NCI-H128 (cell line): ENCODE results near the gene PASK.
"Not testable (repeated sequence)": the region's sequence is repeated elsewhere in the genome, so short reads cannot be mapped to it uniquely, and the experiment has no call there.

Source experiments
- DNase-seq: peaks from one replicate; lab custom pipeline; 2025; ENCODE audit not compliant: unreplicated experiment; lab: John Stamatoyannopoulos, UW

The PASK gene

DNA sequence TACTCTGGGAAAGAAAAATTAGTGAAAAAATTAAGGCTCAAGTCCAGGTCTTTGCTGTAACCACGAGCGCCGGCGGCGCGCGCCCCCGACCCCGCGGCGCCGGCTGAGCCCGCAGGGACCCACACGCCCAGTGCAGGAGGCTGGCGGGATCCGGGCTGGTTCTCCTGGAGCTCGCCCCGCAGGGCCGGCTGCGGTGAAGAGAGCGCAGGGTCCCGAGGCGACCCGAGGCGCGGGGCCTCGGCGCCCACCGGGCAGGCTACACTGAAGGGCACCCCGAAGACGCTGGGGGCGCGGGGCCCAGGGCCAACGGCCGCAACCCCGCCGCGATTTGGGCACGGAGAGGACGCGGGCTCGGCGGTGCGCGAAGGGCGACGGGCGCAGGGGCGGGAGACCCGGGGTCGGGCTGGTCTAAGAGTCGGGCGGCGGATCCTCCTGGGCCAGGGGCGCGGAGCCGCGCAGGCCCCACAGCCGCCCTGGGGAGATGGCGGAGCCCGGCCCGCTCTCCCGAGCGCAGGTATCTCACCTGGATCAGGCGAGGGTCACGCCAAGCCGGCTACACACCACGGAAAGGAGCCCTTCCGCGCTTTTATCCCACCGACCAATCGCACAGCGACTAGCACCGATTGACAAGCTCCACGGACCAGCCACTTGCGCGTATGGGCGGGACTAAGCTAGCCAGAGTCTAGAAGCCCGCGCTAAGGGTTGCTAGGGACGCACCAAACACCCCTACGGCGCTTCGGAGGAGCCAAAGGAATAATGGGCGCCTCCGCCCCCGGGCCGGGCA is at the start of gene PASK:
PASK (minus strand) TSS at position 582 of the 784 bp plus-strand sequence. CDS start 6,440 bp downstream, outside the sequence.
- peak; percentile 86 for DNase-seq

DNA sequence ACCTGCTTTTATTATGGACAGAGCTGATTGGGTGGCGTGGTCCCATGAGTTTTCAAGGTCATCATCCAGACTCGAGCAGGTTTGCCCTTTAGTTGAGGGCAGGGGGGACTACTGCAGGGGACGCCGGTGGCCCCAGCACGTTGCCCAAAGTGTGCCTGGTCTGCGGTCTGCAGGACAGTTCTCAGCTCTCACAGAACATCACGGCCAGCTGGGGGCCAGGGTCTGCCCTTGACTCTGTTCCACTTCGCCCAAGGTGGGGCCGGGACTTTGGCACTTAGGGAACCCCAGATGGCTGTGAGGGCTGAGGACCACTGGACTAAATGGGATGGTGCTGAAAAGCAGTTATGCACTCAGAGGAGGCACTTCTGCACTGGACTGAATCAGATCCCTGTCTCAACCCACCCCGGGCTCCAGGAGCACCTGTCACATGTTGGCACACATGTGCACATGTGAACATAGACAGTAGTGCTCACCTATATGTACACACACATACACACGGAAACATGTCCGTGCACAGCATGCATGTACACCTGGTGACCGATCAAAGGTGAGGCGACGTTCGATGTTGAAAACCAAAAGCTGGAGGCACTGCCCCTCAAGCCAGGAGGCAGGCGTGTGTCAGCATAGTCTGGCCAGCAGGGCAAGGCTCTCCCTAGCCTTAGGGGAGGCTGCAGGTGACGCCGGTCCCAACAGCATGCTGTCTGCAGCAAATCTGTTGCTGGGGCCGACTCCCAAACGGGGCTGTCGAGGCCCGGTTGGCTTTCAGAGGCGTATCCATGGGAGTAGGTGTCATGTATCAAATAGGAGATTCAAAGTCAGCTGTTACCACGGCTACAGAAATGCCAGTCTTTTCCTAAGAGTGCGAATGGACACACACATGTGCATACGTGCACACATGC is 49.4 kb upstream of the PASK start:
- no peak for DNase-seq

DNA sequence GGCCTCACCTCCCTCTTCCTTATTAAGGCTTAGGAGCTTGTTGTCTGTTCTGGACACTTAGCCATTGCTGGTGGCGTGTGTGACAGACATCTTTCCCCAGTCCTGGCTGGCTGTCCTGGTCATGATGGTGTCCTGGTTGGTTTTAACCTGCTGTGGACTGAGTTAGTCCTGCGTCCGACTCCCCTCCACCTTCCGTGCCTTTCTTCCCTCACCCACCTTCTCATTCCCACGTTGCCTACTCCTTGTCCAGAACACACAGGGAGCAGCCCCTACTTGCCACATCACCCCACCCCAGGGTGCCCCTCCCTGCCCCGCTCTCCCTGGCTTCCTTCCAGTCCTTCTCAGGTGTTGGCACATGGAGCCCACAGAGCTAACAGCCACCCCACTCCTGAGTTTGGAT is 48.7 kb upstream of the PASK start:
- DNase-seq, result no peak

DNA sequence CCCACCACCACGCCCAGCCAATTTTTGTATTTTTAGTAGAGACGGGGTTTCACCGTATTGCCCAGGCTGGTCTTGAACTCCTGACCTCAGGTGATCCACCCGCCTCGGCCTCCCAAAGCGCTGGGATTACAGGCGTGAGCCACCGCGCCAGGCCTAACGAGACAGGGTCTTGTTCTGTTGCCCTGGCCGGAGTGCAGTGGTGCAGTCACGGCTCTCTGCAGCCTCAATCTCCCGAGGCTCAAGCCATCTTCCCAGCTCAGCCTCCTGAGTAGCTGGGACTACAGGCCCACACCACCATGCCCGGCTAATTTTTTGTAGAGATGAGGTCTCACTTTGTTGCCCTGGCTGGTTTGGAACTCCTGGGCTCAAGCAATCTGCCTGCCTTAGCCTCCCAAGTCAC is 48.0 kb upstream of the PASK start:
- DNase-seq, result not testable (repeated sequence)

DNA sequence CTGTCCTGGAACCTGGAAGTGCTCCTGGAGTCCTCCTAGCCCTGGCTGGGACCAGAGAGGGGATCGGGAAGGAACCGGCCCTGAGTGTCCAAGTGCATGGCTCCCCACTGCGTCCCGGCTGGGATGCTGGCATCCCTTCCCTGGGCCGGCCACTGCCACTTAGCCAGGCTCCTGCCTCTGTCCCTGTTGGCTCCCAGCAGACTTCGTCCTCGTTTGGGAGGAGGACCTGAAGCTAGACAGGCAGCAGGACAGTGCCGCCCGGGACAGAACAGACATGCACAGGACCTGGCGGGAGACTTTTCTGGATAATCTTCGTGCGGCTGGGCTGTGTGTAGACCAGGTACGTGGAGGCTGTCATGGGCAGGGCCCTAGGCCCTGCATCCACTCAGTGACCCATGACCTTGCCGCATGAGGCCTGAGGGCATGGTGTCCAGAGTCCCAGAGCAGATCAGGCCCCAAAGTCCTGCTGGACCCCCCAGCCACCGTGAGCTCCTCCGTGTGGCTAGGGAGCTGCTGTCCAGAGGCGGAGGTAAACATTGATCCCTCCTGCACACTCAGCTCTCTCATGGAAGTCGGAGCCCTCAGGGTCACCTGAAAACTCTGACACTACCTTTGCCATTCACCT is 46.3 kb upstream of the PASK start:
- DNase-seq, result no peak

DNA sequence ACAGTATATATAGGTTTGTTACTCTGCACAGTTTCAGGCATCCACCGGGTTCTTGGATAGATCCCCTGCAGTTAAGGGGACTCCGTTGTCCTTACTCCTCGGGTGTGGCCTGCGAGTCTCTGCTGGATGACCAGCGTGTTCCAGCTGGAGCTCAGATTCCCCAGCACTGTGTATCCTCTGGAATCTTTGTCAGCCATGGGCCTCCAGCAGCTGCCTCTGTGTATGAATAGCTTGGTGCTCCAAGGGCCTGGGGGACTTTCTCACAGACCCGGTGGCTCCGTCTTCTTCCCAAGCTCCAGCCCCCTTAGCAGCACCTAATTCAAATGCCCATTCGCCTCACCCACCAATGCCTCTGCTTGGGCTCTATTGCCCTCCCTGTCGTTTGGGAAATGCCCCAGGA is 45.5 kb upstream of the PASK start:
- no peak for DNase-seq

DNA sequence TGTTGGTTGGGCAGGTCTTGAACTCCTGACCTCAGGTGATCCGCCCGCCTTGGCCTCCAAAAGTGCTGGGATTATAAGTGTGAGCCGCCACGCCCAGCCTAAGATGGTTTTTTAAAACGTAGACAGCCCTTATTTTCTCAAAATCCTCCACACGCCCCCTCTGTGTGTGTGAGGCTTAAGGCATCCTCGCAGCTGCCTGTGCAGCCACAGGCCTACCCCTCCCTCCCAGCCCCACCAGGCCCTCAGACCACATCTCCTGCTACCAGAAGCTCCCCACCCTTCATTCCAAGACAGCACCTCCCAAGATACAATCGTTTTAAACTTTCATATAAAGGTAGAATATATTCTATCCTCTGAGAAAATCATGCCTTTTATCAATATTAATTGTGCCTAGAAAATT is 44.0 kb upstream of the PASK start:
- no peak for DNase-seq

DNA sequence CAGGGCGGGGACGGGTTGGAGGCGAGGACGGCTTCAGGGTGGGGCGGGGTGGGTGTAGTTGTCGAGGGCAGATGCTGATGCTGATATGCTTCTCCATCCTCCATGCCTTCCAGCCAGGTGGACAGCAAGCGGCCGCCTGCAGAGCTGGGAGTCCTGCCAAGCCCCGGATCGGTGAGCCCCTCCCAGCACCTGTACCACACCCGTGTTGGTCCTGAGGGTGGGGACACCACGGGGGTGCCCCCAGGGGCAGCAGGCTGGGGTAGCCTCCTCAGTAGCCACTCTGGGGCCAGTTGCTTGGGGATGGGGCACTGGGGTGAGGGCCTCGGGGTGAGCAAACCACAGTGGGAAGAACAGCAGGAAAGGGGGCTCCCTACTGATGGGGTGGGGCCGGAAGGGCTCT is 41.8 kb upstream of the PASK start:
- no peak for DNase-seq

DNA sequence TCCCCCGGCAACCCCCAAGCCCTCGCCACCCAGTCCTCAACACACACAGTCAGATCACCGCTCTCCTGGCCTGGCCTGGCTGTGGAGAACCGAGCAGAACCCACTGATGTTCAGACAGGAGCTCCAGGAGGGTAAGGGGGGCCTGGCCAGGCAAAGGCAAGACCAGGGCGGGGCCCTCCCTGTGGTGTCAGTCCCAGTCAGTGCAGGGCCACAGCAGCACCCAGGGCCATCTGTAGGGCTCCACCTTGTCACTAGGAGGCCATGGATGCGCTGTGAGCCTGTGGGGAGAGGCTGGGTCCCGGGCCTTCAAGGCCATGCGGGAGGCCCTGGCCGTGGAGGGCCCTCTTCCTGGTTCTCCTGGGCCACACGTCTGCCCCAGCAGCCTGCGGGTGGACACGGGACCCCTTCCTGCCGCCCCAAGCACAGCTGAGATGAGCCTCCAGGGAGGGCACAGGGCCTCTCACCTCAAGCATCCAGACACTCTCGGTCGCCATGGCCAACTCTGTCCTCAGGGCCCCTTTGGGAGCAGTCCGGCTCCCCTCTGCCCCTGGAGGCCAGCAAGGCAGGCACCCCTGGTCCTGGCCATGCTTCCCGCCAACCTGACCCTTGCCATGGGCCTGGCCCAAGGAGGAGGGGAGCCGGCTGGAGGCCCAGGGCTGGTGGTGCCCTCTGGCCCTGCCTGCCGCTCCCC is 41.2 kb upstream of the PASK start:
- DNase-seq, result no peak

DNA sequence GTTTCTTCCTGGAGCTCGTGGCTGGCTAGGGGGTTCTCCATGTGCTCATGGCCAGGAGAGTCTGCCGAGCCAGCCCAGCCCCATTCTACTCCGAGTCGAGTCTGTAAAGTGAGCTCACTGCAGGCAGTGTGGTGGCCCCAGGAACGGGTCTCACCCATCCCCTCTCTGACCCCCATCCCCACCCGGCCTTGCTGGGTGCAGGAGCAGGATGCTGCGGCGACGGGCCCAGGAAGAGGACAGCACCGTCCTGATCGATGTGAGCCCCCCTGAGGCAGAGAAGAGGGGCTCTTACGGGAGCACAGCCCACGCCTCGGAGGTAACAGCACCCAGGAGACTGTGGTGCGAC is 40.6 kb upstream of the PASK start:
- DNase-seq, result no peak

DNA sequence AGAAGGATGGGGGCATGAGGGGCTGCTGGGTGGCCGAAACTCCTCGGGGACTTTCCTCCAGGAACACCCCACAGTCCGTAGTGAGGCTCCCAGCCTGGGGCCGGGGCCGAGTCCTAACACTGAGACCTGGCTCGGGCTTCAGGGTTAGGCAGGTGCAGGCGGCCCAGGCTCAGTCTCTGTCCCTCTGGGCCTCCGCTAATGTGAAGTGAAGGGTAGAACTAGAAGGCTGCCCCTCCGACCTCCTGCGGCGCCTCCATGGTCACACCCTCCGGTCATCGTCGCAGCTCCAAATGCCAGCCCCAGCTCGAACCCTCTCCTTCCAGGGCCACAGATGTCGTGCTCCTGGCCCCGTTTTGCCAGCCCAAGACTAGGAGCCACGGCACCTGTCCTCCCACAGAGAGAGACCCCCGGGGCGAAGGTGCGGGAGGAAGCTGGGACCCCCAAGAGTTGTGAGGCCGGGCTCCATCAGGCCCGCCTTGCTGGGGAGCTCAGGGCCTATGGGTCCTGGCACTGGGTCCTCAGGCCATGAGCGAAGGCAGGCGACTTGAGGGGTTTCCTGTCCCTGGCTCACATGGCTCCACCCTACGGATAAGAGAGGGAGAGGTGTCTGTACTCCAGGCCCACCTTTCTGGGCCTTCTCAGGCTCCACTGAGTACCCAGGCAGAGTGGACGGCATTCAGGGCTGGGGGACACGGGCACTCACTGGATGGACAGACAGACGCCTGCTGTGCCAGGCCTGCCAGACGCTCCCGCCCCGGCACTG is 40.0 kb upstream of the PASK start:
- DNase-seq, result no peak

DNA sequence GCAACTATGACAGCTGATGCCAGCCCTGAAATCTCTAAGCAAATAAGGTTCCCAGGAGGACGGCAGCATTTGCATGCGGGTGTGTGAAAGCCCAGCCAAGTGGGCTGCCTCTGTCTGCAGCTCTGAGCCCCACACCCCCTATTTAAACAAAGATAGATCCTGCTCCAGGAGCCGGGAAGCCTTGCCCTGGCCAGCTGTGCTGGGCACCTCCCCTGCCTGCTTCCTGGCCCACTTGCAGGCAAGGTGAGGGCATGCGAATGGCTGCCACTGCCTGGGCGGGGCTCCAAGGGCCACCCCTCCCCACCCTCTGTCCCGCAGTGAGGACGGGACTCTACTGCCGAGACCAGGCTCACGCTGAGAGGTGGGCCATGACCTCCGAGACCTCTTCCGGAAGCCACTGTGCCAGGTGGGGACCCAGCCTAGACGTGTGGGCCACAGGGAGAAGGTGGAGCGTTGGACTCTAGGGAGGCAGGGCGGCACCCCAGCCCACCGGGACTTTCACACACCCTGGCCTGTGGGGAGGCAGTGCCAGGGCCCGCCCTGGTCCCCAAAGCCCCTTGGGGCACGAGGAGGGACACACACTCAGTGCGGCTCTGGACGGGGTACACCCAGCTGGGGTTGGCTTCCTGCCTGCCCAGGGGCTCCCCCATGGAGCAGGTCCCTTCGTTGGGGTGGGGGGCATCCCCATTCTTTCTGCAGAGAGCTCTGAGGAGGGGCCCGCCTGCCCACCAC is 39.3 kb upstream of the PASK start, which contains the start of gene ANO7:
ANO7 (plus strand) TSS at position 317 of the 732 bp plus-strand sequence. CDS start 1,387 bp downstream, outside the sequence.
- no peak for DNase-seq

DNA sequence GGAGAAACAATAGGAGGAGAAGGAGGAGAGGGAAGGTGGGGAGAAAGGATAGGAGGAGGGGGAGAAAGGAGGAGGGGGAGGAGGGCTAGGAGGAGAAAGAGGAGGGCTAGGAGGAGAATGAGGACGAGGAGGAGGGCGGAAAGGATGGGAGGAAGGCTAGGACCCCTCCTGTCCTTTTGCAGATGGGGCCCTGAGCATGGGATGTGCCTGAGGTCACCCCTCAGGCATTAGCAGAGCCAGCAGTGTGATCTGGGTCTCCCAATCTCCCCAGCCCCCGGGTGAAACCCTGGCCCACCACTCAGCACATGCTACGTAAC is 38.6 kb upstream of the PASK start:
- DNase-seq, result no peak

DNA sequence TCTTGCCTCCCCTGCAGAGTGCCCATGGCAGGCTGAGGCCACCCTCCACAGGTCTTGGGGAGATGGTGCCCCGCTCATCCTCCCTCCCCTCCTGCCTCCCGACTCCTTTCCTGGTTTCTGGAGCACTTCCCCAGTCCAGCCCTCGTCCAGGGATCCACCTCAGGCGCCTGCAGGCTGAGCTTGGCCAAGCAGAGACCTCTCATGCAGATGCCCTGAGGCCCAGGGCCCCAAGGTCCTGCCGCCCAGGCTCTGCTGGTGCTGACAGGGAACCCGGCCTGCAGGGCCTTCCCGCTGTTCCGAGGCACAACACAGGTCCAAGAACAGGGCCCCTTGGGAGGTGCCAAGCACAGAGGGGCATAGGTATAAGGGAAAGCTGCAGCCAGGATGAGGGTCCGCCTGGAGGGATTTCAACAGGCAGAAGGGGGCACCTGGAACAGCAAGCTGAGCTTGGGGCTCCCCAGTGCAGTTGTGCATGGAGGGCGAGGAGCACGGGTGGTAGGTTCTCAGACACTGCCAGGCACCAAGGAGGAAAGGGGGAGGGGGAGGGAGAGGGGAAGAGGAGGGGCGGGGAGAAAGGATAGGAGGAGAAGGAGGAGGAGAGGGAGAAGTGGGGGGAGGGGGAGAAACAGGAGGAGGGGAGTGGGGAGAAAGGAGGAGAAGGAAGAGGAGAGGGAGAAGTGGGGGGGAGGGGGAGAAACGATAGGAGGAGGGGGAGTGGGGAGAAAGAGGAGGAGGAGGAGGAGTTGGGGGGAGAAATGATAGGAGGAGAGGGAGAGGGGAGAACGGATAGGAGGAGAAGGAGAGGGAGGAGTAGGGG is 38.0 kb upstream of the PASK start:
- no peak for DNase-seq

DNA sequence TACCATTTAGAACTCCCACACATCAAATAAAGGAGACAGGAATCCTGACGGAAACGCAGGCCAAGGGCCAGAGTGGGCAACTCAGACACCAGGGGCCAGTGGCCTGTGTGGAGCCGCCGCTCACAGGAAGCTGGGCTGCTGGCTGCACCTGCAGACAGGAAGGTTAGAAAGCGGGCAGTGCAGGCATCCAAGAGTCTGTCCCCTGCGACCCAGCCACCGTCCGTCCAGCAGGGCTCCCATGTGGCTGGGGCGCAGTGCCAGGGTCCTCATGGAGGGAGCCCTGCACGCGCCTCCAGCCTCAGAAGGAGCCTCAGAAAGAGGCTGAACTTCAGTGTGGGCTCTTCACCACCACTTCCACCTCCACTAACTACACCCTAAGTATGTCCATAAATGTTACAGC is 36.7 kb upstream of the PASK start:
- no peak for DNase-seq

DNA sequence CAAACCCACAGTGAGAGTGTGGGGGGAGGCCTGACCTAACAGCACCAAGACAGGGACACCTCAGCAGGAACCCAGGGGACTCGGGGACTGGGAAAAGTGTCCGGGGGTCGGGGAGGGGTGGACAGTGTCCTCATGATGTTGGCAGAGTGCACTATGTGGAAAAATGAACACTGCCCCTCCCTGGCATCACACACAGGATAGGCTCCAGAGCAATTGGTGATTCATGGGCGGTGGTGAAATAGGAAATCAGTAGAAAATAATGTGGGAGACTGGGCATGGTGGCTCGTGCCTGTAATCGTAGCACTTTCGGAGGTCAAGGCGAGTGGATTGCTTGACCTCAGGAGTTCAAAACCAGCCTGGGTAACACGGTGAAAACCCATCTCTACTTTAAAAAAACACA is 35.6 kb upstream of the PASK start:
- no peak for DNase-seq

DNA sequence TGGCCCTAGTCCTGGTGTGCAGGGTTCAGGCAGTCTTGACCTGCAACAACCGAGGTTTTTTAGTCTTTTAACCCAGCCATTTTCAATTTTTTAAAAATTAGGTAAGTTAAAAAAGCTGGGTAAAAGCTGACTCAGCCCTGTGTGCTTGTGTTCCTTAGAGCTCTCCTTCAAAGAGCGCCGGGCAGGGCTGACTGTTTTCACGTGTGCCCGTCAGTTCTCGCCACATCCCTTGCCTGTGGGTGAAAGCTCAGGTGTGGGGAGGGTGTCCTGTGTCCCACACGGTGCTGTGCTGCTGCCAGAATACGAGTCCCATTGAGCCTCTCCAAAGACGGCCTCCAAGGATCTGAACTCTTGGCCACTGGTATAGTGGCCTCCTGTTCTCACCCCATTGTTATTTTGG is 33.9 kb upstream of the PASK start:
- DNase-seq, result no peak

DNA sequence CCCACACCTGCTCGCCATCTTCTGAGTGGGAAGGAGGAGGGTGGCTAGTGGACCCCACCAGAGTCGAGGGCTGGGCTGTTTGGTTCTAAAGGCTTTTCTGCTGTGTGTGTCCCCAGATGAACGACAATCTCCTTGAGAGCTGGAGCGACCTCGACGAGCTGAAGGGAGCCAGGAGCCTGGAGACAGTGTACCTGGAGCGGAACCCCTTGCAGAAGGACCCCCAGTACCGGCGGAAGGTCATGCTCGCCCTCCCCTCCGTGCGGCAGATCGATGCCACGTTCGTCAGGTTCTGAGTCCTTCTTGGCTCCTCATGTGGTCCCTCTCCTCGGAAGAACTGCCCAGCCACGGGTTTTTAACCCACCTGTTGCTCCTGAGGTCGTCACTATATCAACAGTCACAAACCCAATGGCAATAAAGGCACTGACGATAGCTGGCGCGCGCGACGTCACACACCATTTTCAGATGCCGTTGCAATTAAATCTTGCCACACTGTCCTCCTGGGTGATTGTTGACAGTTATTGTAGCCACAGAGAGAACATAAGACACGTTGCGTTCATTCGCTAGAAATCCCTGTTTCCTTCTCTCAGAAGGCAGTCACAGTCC is 33.4 kb upstream of the PASK start:
- no peak for DNase-seq

DNA sequence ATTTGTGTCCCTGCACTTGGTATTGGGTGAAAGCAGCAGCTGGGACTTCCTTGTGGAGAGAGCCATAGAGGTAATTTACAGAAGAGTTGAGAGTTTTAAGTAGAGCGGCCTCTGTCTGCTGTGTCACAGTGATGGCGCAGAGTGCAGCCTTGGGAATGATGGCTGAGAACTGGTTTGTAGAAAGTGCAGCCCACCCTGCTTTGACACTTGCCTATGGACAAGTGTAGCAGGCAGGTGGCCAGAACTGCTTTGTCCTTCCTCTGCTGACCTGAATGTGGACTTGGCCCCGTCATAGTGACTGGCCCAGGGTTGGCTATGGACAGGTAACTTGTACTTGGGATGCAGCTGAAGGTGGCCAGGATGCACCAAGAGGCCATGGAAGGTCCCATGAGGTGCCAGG is 32.9 kb upstream of the PASK start:
- DNase-seq, result no peak
